Measurements from ENCODE around the gene FLCN. TPM values are rescaled to one million over a fixed set of nuclear protein-coding genes. Genes with fewer than 3 reads are reported as not detected.

The FLCN gene
- total and polyA plus RNA-seq, 10 of the 15 experiments (the other 5 are each of a cell fraction or from before 2014, with no cell fraction given): 1.1 to 24.7 (median 10.4) TPM

DNA sequence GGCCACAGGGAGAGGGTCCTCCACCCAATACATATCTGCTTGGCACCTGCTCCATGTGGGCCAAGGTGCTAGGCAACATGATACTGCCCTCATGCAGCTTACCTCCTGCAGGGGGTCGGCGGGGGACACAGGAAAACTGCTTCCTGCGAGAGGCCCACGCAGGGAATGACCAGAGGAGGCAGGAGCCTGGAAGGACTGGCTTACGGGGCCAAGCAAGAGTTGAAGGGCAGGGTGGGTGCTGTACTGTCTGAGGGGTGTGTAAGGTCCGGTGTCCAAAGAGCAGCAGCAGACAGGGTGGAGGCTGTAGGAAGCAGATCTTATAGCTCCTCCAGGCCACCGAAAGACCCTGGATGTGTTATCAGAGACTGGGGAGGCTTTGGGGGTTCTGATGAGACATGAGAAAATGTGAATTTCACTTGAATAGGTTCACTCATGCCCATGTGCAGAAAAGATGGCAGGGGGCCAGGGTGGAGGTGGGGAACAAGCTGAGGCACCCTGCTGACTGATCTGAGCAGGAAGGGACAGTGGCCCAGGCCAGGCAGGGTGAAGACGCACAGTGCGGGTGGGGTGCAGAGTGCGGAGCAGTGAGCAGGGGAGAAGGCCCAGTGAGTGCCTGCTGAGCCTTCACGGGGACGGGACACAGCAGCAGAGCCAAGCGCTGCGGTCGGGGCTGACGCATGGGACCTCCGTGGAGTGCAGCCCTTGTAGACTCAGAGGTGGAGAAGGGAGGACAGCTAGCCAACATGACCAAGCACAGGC lies 8.3 kb downstream of the FLCN start:
- intact Hi-C loops (cut with micrococcal nuclease; ENCODE audit: unreplicated experiment) (no loop called here), in situ Hi-C loops (cut with MboI) (no loop called here)
- H3K36me3 ChIP-seq (ENCODE audit: control insufficient read depth in 2 of 2, insufficient read depth in 2 of 2, low read length in 1 of 2): peaks cover 22 to 26% of the 10 kb centered on the region in 2 experiments
- H3K4me2 ChIP-seq (ENCODE audit: control insufficient read depth, insufficient read depth): no peak overlapping the region
- POLR2A ChIA-PET: interaction anchor here (1.1 kb wide), 1 partner anchor 8 kb away, joined by 3 read pairs; no protein-coding TSS in a partner anchor
- H3K27me3 ChIP-seq (replicated peaks in 1 of 2; ENCODE audit: control insufficient read depth in 2 of 2, insufficient read depth in 2 of 2, low read length in 1 of 2): no peaks in the 10 kb centered on the region
- no peaks in the 10 kb centered on the region for H3K9me3 ChIP-seq (replicated peaks; ENCODE audit: control insufficient read depth, insufficient read depth, low read length)
- RAD21 ChIA-PET (ENCODE audit: unreplicated experiment): no interaction called here
- H3K9ac ChIP-seq (ENCODE audit: control insufficient read depth, insufficient read depth, low read length): no peak overlapping the region
- no peaks in the 10 kb centered on the region for H3K79me2 ChIP-seq (ENCODE audit: control insufficient read depth, insufficient read depth, low read length)
- H4K20me1 ChIP-seq (ENCODE audit: control insufficient read depth, insufficient read depth): no peaks in the 10 kb centered on the region
- H3K4me1 ChIP-seq (ENCODE audit: control insufficient read depth, insufficient read depth, low read length): no peaks in the 10 kb centered on the region
- 97% methylated on average over 17 of the region's 17 CpGs for WGBS (ENCODE audit: insufficient coverage, insufficient replicate concordance, low lambda C conversion rate, missing lambda C conversion rate)
- DNase-seq (ENCODE audit: low read depth, low spot score) (no peak), ATAC-seq (no peak), FAIRE-seq (no peak)
- SMC1A ChIA-PET (ENCODE audit: uncharacterized antibody, unreplicated experiment): no interaction called here
- no peak overlapping the region for H3K4me3 ChIP-seq
- no peak overlapping the region for H2AFZ ChIP-seq (ENCODE audit: control insufficient read depth, low read depth, low read length)
- CTCF ChIA-PET: interaction anchor here (0.6 kb wide), 1 partner anchor 342 kb away, joined by 4 read pairs; no protein-coding TSS in a partner anchor
- H3K27ac ChIP-seq (ENCODE audit: control insufficient read depth, insufficient read depth): no peak overlapping the region
- TF ChIP-seq, protein P1, sequence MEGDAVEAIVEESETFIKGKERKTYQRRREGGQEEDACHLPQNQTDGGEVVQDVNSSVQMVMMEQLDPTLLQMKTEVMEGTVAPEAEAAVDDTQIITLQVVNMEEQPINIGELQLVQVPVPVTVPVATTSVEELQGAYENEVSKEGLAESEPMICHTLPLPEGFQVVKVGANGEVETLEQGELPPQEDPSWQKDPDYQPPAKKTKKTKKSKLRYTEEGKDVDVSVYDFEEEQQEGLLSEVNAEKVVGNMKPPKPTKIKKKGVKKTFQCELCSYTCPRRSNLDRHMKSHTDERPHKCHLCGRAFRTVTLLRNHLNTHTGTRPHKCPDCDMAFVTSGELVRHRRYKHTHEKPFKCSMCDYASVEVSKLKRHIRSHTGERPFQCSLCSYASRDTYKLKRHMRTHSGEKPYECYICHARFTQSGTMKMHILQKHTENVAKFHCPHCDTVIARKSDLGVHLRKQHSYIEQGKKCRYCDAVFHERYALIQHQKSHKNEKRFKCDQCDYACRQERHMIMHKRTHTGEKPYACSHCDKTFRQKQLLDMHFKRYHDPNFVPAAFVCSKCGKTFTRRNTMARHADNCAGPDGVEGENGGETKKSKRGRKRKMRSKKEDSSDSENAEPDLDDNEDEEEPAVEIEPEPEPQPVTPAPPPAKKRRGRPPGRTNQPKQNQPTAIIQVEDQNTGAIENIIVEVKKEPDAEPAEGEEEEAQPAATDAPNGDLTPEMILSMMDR (IDR thresholded peaks at IDR 0.05 in 2 of 3, conservative IDR thresholded peaks at IDR 0.05 in 1 of 3; ENCODE audit: control insufficient read depth in 2 of 3, extremely low read depth in 1 of 3, insufficient read depth in 1 of 3, low read depth in 3 of 3, low read length in 3 of 3): no peak
- TF ChIP-seq RFX5 (IDR thresholded peaks at IDR 0.05; ENCODE audit: low read depth, low read length) (no peak), FOS (IDR thresholded peaks at IDR 0.05; ENCODE audit: borderline replicate concordance, extremely low read depth, insufficient read length) (no peak), ZNF622 (IDR thresholded peaks at IDR 0.05) (no peak), TARDBP (IDR thresholded peaks at IDR 0.05; ENCODE audit: borderline replicate concordance) (no peak), PAX8 (IDR thresholded peaks at IDR 0.05) (no peak), SMARCA5 (IDR thresholded peaks at IDR 0.05) (no peak), IKZF1 (conservative IDR thresholded peaks at IDR 0.05) (no peak), MTA3 (IDR thresholded peaks at IDR 0.05; ENCODE audit: borderline replicate concordance, low read length) (no peak), BACH1 (IDR thresholded peaks at IDR 0.05; ENCODE audit: borderline replicate concordance) (no peak)
- BruUV-seq (replicated peaks): no TSS peak
